Activated T-cell treated with anti-CD3 and anti-CD28 coated beads, Interleukin-2, amount 50 U/mL, for 72 hours (primary cell): ENCODE measurements around the gene IFIT1. TPM values are rescaled to one million over a fixed set of nuclear protein-coding genes. Genes with fewer than 3 reads are reported as not detected.
"Not testable (repeated sequence)": the region's sequence is repeated elsewhere in the genome, so short reads cannot be mapped to it uniquely, and the experiment has no call there.

Experiments used
- ATAC-seq, 2 donors: fragments of 150-1000 bp; cut with Tn5 transposase; replicated peaks in 1 of 2; 2 replicates each; pipeline ENCODE4 v1.10.0; 2021; ENCODE audit warnings: moderate library complexity in 2 of 2, mild to moderate bottlenecking in 1 of 2
- DNase-seq, 2 donors: peaks; one replicate each; pipeline ENCODE4 v3.0.0; 2021 to 2022; ENCODE audit warnings: mixed read lengths in 1 of 2
- H3K27ac Mint-ChIP-seq: one replicate; pipeline ENCODE4 v1.8.0; 2022; ENCODE audit warnings: mild to moderate bottlenecking, moderate library complexity, mixed read lengths
- H3K27me3 Mint-ChIP-seq: one replicate; pipeline ENCODE4 v1.8.0; 2022; ENCODE audit warnings: low read depth, mixed read lengths
- H3K36me3 Mint-ChIP-seq, 2 donors: one replicate each; pipeline ENCODE4 v1.8.0; 2022; ENCODE audit warnings: mixed read lengths in 2 of 2, mild to moderate bottlenecking in 1 of 2; ENCODE audit not compliant: insufficient read depth in 2 of 2
- H3K4me1 Mint-ChIP-seq: one replicate; pipeline ENCODE4 v1.8.0; 2022; ENCODE audit warnings: low read depth, mixed read lengths
- H3K4me3 Mint-ChIP-seq, 2 donors: one replicate each; pipeline ENCODE4 v1.8.0; 2022; ENCODE audit warnings: mild to moderate bottlenecking in 2 of 2, mixed read lengths in 2 of 2, moderate library complexity in 2 of 2
- H3K9me3 Mint-ChIP-seq, 2 donors: one replicate each; pipeline ENCODE4 v1.8.0; 2022; ENCODE audit warnings: mixed read lengths in 2 of 2
- total RNA-seq, 2 donors: library from RNA; stranded (reverse); gene quantifications; one replicate each; pipeline ENCODE4 v1.2.3, GENCODE V29; 2022

The IFIT1 gene, protein sequence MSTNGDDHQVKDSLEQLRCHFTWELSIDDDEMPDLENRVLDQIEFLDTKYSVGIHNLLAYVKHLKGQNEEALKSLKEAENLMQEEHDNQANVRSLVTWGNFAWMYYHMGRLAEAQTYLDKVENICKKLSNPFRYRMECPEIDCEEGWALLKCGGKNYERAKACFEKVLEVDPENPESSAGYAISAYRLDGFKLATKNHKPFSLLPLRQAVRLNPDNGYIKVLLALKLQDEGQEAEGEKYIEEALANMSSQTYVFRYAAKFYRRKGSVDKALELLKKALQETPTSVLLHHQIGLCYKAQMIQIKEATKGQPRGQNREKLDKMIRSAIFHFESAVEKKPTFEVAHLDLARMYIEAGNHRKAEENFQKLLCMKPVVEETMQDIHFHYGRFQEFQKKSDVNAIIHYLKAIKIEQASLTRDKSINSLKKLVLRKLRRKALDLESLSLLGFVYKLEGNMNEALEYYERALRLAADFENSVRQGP
- total RNA-seq: 1 to 10 TPM in 1 of 2 donors, under 1 TPM in 1; 0.79 to 2.7 TPM

DNA sequence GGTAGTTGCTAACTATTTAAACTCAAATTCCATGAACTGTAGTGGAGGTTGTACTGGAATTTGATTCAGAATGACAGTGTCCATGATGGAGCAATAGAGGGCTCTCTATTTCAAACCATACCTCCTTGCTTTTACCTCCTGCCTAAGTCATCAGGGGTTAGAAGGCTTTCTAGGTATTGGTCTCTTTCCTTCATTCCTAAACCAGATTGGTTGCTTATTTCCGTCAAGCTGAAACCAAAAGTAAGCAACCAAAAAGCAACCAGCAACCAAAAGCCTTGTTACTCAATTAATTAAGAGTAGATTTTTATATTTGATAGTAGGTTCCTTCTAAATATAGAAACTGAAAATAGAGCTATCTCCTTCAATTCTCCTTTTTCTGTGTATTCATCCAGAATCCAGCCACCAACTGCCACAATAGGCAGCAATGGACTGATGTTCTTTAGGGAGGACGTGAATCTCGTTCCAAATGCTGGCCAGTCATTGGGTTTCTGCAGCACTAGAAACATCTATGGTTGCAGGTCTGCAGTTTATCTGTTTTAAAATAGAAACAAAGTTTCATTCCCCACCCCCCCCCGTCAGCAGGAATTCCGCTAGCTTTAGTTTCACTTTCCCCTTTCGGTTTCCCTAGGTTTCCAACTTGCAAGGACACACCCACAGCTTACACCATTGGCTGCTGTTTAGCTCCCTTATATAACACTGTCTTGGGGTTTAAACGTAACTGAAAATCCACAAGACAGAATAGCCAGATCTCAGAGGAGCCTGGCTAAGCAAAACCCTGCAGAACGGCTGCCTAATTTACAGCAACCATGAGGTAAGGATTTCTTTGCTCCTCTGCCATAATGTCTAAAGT is at the start of gene IFIT1:
IFIT1 (plus strand) TSS at position 717 of the 850 bp plus-strand sequence; CDS start at position 807, 90 bp downstream.
- H3K27ac Mint-ChIP-seq: peak within 1 kb of the TSS; percentile 73
- no peaks in the 10 kb centered on the region for H3K36me3 Mint-ChIP-seq
- H3K4me1 Mint-ChIP-seq: peaks cover 25% of the 10 kb centered on the region
- peak; percentile 88 to 89 for ATAC-seq
- no peaks in the 10 kb centered on the region for H3K27me3 Mint-ChIP-seq
- no peak for DNase-seq
- H3K4me3 Mint-ChIP-seq: peak within 1 kb of the TSS; percentile 77 to 87
- H3K9me3 Mint-ChIP-seq: no peaks in the 10 kb centered on the region

DNA sequence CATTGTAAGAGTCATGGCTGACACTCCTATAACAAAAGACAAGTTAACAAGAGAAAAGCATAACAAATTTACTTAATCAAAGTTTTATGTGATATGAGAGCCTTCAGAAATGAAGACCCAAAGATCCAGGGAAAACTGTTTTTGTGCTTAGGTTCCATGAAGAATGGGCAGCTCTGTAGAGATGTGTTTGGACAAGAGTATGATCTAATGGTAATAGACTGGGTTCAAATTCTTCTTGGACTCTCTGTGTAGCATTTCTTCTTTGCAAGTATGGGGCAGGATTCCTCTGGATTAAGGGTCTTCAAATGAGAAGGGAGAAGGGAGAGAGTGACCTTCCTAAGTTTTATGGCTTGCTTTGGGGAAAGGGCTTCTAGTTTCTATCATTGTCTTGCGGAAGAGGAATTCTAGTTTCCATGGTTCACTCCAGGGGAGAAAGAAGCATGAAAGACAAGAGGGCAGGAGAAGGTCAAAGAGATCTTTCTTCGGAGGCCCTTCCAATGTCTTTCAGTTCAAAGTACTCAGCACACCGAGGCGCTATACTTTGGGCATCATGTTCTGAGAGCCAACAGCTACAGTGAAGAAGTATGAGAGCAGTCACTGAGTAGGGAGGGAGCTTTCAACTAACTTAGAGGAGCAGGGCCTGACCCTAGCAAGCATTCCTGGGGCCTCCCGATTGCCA is 49.2 kb upstream of the IFIT1 start:
- DNase-seq (no peak), ATAC-seq (no peak)
- Mint-ChIP-seq H3K27me3 (peaks cover 61% of the 10 kb centered on the region), H3K9me3 (no peaks in the 10 kb centered on the region), H3K4me3 (no peak overlapping the region), H3K36me3 (no peaks in the 10 kb centered on the region), H3K4me1 (peaks cover 6% of the 10 kb centered on the region), H3K27ac (no peak overlapping the region)

DNA sequence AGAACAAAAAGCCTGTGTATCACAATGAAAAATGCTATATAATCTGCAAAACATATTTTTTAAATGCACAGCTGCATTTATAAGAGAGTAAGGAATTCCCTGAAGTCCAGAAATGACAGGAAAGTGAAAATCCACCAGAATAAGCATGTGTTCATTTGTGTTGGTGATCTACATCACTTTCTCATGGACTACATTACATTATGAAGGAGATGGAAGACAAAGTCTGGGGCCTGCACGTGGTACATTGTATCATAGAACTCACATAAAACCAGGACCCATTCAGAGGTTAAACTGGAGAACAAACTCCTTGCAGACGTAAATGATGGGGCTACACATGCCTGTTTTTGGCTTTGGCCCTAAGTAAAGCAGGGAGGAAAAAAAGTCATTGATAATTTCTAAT is 48.3 kb upstream of the IFIT1 start:
- no peak for ATAC-seq
- H3K4me3 Mint-ChIP-seq: no peak overlapping the region
- no peak for DNase-seq
- H3K4me1 Mint-ChIP-seq: peaks cover 8% of the 10 kb centered on the region
- H3K27me3 Mint-ChIP-seq: peaks cover 59% of the 10 kb centered on the region
- no peak overlapping the region for H3K27ac Mint-ChIP-seq
- H3K36me3 Mint-ChIP-seq: no peaks in the 10 kb centered on the region
- H3K9me3 Mint-ChIP-seq: no peaks in the 10 kb centered on the region

DNA sequence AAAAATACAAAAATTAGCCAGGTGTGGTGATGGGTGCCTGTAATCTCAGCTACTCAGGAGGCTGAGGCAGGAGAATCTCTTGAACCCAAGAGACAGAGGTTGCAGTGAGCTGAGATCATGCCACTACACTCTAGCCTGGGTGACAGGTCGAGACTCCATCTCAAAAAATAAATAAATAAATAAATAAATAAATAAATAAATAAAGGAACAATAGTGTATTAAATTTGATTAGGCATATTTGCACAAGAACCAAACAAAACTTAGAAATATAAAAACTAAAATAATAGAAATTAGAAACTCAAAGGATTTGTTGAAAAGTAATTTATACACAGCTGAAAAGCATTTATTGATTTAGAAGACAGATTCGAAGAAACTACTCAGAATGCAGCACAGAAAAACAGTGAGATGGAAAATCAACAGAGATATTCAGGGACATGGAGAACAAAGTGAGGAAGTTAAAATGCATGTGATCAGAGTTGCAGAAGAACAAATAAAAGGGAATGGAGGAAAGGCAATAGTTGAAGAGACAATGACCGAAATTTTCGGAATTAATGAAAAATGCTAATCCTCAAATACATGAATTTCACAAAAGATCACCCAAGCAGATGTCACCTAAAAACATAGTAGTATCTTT is 46.9 kb upstream of the IFIT1 start:
- ATAC-seq (no peak), DNase-seq (no peak)
- no peak overlapping the region for H3K27ac Mint-ChIP-seq
- peaks cover 58% of the 10 kb centered on the region for H3K27me3 Mint-ChIP-seq
- H3K9me3 Mint-ChIP-seq: no peaks in the 10 kb centered on the region
- H3K4me1 Mint-ChIP-seq: peaks cover 10% of the 10 kb centered on the region
- no peaks in the 10 kb centered on the region for H3K36me3 Mint-ChIP-seq
- no peak overlapping the region for H3K4me3 Mint-ChIP-seq

DNA sequence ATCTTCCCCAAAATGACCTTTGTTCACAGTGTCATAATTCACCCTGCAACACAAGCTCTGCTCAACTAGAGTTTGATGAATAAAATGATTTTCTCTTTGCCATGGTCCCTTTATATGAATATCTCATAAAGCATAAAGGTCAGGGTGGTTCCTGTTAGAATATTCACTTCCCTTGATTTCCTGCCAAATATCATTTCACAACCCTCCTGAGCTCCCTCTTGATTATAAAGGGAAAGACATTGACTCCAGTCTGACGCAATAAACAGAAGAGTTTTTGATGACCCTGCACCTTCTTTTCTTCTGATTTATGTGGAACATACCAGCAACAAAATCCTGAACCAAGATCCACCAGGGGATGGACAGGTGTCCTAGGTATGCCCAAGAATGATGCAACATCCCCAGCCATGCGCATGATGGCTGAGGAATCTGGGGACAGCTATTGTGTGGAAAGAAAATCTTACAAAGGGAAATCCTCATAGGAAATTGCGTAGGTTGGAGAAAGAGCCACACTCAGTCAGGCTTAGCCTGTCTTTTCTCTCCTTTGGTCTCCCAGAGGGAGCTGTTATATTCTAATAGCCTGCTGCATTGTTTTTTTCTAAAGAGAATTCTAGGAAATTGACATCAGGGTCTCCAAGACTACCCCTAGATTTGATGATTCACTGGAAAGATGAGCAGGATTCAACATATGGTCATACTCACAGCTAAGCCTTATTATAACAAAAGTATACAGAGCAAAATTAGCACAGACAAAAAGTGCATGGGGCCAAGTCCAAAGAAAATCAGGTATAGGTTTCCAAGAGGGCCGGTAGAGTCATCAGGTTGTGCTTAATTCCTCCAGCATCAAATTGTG is 45.8 kb upstream of the IFIT1 start:
- DNase-seq (no peak), ATAC-seq (no peak)
- peaks cover 55% of the 10 kb centered on the region for H3K27me3 Mint-ChIP-seq
- no peaks in the 10 kb centered on the region for H3K36me3 Mint-ChIP-seq
- H3K9me3 Mint-ChIP-seq: no peaks in the 10 kb centered on the region
- no peak overlapping the region for H3K4me3 Mint-ChIP-seq
- peaks cover 21% of the 10 kb centered on the region for H3K4me1 Mint-ChIP-seq
- no peak overlapping the region for H3K27ac Mint-ChIP-seq

DNA sequence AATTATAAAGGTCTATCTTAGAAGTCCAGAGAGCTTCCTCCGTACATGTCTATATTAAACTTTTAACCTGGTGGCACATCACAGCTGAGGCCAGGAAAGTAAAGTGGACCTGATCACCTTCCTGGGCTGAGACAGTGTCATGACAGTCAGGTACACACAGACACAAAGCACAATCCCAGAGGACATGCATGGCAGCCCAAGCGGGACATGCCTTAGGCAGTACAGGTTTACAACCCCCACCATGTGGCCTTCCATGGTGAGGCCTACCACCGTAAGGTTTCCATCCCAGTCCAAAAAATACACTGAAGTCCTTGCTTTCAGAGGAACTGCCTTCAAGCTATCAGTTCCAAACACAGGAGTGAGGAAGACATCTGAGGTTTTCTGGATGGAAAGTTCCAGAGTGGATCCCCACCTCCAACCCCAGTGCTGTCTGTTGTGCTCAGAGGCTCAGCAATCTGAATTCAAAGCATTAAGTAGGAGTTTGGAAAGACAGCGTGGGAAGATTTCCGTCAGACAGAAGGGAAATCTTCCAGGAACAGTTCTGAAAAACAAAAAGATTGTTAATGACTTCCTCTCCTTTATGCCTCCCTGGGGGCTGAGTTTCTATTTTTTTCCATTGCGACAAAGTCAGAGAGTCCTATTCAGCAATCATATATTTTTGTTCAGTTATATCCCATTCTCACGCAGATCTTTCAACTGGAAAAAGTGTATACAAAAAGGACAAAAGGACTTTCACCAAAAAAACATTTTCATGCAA is 44.5 kb upstream of the IFIT1 start:
- Mint-ChIP-seq H3K27ac (no peak overlapping the region), H3K36me3 (no peaks in the 10 kb centered on the region), H3K4me1 (peaks cover 34% of the 10 kb centered on the region), H3K27me3 (peaks cover 57% of the 10 kb centered on the region), H3K4me3 (no peak overlapping the region), H3K9me3 (no peaks in the 10 kb centered on the region)
- no peak for ATAC-seq
- no peak for DNase-seq

DNA sequence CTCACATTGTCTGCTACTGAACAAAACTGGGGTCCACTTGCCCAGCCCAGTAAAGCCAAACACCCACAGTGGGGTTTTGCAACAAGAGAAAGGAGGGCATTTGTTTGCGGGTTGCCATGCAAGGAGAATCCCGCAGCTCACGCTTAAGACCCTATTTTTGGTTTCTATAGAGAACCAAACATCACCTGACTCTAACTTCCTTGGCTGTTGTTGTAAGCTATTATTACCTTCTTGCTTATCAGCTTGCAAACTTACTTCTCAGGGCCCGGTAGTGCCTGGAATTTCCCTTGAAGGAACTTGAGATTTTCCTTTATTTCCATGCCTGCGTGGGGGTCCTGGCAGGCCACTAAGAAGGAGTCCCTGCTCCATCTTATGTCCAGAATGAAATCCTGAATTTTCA is 43.9 kb upstream of the IFIT1 start:
- no peak for DNase-seq
- no peak for ATAC-seq
- Mint-ChIP-seq H3K4me1 (peaks cover 34% of the 10 kb centered on the region), H3K36me3 (no peaks in the 10 kb centered on the region), H3K9me3 (no peaks in the 10 kb centered on the region), H3K27me3 (peaks cover 57% of the 10 kb centered on the region), H3K4me3 (no peak overlapping the region), H3K27ac (no peak overlapping the region)

DNA sequence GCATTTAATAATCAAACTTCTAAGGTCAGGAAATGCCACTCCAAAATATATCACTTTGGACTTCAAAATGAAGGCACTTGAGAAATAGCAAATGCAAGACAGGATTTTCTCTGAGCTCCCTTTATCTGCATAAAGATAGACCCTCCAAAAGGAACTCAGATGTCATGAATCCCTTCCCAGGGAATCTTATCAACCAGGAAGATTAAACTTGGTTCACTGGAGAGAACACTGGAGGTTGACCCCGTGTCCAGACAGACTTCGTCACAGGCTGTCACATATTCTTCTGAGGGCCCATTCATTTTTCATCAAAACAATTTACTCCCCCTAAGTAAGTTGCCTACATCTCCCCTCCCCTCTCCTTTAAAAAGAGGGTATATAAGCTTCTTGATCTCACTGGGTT is 43.4 kb upstream of the IFIT1 start:
- Mint-ChIP-seq H3K4me1 (peaks cover 34% of the 10 kb centered on the region), H3K9me3 (no peaks in the 10 kb centered on the region), H3K4me3 (no peak overlapping the region), H3K36me3 (no peaks in the 10 kb centered on the region), H3K27ac (no peak overlapping the region), H3K27me3 (peaks cover 60% of the 10 kb centered on the region)
- DNase-seq: no peak
- no peak for ATAC-seq

DNA sequence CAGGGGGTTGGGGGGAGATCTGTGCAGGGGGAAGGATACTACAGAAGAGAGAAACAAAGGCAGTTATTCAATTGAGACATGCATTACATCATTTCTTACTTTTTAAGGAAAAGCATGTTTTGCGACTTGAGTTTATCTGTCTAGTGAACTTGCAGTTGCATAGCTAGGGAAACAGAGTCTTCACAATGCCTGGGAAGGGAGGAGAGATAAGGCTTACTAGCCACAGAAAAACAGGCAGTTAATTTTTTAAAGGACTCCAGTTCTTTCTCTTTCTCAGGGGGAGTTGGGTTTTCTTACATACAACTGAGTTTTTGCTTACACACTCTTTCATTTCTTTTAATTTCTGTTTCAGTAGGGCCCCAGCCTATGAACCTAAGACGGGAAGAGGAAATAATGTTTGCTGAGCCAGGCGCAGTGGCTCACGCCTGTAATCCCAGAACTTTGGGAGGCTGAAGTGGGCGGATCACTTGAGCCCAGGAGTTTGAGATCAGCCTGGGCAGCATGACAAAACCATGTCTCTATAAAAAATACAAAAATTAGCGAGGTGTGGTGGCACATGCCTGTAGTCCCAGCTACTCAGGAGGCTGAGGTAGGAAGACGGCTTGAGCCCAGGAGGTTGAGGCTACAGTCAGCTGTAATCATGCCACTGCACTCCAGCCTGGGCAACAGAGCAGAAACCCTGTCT is 41.6 kb upstream of the IFIT1 start:
- not testable (repeated sequence) for DNase-seq, H3K9me3 Mint-ChIP-seq, H3K36me3 Mint-ChIP-seq, H3K27ac Mint-ChIP-seq
- peak; percentile 8 to 16 for ATAC-seq
- Mint-ChIP-seq H3K4me3 (peak overlapping the region in 1 of 2 donors; percentile 60), H3K4me1 (peaks cover 34% of the 10 kb centered on the region), H3K27me3 (peaks cover 58% of the 10 kb centered on the region)

DNA sequence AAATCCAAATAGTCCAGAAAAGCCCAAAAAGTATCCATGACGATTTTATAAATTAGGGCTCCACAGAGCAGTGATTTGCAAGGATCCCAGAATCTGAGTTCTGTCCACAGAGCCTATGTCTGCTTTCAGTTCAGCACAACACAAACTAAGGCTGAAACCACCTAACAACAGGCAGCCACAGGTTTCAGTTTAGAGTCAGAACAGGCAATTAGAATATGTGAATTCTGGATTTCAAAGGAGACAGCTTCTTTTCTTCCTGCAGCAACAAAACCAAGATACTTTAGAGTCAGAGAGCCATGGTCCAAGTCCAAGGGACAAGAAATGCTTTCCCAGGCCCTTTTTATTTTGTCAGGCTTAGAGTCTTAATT is 41.0 kb upstream of the IFIT1 start:
- Mint-ChIP-seq H3K27ac (no peak overlapping the region), H3K27me3 (peaks cover 52% of the 10 kb centered on the region), H3K4me1 (peaks cover 34% of the 10 kb centered on the region), H3K9me3 (peaks cover 0 to 3% of the 10 kb centered on the region in 2 donors), H3K4me3 (peak overlapping the region in 1 of 2 donors; percentile 54), H3K36me3 (no peaks in the 10 kb centered on the region)
- peak; percentile 18 to 23 for DNase-seq
- peak; percentile 90 for ATAC-seq
